Right forelimb (tissue), 1 donor: ENCODE data around the gene P2RY6.

Source experiments
- DNase-seq: peaks from one replicate; pipeline ENCODE4 v3.0.0-alpha.2; 2018

P2RY6 gene

DNA sequence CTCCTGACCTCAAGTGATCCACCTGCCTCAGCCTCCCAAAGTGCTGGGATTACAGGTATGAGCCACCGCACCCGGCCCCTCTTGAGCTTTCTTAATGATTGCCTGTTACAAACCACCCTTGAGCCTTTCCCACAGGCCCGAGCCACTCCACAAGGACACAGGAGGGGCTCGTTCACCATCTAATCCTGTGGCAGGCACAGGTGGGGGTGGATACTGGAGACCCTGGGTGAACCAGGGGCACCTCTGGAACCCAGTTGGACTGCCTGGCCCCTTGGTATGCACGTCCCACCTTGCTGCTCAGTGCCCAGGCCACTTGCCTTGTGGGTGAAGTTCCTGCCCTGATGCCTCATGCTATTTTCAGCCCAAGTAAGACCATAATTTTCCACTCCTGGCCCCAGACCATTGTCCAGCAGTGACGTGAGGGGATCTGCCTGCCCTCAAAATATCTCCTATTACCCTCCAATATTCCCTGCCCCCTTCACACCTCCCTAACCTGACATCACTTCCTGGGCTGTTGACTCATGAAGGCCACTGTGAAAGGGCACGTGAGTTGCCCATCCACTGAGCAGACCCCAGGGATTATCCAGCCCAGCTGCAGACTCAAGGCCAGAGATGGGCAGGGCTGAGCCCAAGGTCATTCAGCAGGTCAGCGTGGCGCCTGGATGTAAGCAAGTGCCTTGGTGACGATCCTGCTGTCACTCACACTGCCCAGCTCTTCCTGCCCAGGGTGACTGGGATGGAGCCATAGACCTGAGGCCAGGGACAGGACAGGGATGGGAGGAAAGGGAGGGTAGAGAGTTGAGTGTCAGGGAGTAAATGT, 34.5 kb upstream of the P2RY6 start:
- DNase-seq: peak; percentile 28

DNA sequence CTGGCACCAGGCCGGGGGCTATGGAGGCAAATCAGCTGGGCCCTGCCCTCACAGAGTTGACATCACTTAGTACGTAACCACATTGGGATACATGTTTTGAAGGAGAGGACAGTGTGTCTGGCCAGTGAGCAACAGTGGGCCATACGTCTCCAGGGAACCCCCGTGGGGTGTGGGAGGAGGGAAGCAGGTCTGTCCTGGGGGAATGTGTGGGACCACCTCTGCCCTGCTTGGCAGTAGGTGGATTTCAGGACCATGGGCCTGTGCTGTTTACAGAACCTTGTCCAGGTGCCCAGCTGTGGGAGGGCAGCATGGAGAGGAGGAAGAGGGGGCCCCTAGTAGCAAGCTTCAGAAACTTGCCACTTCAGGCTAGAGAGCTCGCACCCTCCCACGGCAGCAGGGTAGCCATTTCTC, 33.0 kb upstream of the P2RY6 start:
- peak; percentile 17 for DNase-seq

DNA sequence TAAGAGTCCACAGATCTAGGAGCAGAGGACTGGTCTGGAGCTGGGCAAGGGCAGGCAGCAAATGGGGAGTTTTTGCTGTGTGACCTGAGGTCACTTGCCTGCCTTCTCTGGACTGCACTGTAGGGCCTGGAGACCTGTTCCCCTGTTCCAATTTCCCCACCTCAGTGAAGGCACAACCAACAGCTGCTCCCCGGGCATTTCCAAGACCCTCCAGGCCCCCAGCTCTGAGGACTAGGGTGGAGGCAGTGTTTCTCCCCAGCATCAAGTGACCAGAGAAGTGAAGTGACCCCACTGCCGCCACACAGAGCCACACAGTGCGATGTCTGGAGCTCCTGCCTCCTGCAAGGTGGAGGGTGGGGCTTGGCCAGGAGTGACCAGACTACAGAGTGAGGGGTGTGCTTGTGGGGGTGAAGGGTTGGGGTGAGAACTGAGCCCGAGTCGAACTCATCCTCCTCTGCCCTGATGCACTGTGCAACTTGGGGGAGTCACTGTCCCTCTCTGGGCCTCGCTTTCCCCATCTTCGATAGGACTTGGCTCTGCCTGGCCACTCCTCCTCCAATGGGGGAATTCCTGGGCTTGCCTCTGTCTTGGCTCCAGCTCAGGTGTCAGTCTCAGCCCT, 32.5 kb upstream of the P2RY6 start:
- peak; percentile 22 for DNase-seq

DNA sequence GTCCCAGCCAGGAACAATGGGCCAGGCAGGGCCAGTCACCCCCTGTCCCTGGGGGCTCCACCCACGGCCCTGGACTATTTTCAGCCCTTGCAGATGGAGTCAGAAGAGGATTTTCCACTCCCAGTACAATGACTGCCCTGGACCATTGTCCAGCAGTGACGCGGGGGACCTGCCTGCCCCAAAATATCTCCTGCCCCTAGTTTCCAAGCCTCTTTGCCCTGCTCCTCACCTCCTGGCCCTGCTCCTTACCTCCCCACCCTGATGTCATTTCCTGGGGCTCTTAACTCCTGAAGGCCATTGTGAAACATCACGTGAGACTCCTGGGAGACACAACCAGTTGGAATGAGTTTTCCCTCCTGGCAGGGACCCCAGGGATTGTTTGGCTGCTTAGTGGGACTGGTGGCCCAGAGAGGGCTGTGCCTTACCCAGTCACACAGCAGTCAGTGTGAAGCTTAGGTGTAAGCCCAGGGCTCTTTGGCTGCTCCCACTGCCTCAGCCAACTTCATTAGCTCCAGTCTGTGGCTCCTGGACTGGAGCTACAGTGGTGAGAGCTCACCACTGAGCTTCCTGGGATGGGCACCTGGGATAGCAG, 31.9 kb upstream of the P2RY6 start:
- peak; percentile 41 for DNase-seq

DNA sequence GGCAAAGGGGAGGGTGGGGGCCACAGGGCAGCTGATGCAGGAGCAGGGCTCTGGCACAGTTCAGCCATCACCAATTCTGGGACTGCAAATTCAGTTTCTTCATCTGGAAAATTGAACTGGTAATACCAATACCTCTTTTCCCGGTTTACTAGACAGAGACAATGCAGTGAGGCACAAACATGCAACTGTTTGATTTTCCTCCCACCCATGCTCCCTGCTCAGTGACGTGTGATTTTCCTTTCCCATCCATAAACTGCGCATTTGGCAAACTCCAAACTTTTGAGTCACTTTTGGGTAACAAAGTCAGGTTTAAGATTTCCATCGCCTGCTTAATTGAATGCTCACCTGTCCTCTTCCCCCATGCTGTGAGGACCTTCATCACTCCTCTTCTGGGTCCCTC, 30.8 kb upstream of the P2RY6 start:
- DNase-seq: peak; percentile 3

DNA sequence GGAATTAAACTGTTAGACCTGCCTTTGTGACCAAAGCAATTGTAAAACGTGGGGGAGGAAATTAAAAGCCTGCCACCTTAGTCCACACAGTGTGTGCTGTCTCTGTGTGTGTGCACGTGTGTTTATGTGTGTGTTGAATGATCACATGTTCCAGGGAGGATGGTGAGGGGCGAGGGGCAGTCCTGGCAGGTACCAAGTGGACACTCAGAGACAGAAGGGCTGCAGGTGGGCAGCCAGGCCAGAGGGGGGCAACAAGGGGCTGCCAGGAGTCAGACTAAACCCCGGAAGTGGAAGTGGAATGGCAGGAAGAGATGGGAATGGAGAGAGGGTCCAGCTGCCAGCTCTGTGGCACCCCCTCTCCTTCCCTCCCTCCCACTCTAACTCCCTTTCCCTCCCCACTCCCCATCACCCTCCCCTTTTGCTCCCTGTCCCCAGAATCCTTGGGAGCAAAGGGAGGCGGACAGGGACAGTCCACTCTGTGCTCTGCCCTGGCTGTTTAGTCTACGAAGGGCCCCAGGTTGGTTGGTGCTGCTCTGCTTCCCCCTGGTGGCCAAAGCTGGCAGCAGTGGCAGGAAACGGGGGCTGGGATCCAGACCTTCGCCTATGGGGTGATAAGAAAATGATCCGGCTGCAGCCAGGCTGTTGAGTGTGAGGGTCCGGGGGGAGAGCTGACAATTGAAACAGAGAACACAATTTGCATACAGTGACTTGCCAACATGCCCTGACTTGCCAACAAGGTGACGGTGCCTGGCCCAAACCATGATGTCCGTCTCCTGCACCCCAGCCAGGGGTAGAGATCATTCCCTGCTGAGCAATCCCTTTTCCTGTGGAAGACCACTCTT, 29.7 kb upstream of the P2RY6 start:
- DNase-seq: peak; percentile 90

DNA sequence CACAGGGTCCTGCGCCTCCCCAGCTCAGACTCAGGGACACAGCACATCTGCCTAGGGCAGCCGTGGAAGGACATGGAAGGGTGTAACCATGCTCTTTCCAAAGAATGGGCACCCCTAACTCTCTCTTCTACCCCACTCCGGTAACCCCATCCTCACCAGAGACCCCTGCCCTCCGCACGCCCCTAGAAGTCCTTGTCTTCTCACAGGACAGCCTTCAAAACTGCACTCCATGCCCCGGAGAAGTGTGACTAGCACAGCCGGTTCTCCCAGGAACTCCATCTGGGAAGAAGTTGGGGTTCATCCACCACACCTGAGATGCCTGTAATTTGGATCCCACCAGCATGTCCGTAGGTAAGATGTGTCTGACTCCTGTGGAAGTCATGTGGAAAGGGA, 29.0 kb upstream of the P2RY6 start:
- DNase-seq: peak; percentile 26

DNA sequence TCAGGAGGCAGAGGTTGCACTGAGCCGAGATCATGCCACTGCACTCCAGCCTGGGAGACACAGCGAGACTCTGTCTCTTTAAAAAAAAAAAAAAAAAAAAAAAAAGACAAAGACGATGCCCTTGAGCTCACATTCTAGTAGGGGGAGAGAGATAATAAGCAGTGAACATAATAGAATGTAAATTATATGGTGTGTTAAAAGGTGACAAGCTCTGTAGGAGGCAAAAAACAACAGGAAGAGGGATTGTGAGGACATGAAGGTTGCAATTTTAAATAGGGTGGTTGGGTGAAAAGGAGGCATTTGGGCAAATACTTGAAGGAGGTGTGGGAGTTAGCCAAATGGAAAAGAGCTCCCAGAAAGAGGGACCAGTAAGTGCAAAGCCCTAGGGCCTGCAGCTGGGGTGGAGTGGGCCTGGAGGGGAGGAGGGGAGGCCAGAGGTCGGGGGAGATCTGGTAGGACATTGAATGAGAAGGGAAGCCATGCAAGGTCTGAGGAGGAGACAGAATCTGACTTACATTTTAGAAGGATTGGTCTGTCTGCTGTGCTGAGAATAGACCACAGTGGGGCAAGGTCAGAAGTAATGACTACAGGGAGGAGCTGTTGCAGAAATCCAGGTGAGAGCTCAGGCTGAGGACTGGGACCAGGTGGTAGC, 27.4 kb upstream of the P2RY6 start:
- peak; percentile 32 for DNase-seq

DNA sequence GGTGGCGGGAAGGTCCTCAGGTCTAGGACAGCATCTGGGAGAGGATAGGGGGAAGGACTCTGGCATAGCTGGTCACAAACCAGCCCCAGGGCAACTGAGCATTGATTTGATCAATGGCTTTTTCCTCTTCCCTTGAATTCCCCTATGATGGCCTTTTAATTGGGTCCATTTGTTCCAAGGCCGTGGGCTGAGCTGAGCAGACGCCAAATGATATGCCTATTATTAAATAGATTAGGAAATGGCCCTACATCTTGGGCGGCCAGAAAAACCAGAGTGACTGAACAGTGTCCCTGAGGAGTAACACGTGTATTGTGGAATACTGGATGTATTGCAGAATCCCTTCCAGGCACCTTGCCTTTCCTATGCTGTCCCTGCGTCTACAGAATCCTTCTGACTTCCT, 26.7 kb upstream of the P2RY6 start:
- DNase-seq: peak; percentile 19

DNA sequence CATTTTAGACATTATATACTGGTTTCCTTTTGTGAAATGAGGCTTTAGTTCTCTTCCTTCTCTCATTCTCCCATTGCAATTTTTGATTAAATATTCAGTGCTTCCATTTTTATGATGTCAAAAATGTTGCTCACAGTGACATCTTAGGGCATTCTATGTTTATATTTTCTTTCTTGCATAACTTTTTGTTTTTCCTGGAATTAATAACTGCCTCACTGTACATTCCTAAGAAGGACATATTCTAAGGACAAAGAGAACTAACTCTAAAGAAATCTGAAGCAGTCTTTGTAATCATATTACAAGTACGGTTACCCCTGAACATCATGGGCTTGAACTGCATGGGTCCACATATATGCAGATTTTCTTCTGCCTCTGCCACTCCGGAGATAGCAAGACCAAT, 25.8 kb upstream of the P2RY6 start:
- DNase-seq: no peak

DNA sequence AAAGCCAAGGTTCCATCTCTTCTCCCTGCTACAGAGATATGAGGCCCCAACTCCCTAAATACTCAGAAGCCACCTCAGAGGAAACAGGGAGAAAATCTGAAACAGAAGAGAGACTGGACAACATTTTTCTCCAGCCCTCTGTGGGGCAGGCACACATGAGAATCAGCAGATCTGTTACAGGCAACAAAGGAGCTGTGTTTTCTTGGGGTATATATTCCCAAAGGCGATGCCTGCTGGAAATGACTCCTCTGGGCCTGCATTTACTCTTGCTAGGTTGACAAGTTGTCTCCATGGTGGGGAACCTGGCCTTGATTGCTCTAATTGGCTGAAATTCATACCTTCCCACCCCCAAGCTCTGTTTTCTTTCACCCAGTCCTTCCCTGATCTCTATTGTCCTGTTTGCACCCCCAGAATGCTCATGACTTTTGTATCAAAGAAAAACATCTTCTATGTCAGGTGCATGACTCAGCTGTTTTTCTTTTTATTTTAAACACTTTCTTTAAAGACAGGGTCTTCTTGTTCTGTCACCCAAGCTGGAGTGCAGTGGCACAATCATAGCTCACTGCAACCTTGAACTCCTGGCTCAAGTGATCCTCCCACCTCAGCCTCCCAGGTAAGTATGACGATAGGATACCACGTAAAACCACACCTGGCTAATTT, 23.5 kb upstream of the P2RY6 start:
- DNase-seq: peak; percentile 33

DNA sequence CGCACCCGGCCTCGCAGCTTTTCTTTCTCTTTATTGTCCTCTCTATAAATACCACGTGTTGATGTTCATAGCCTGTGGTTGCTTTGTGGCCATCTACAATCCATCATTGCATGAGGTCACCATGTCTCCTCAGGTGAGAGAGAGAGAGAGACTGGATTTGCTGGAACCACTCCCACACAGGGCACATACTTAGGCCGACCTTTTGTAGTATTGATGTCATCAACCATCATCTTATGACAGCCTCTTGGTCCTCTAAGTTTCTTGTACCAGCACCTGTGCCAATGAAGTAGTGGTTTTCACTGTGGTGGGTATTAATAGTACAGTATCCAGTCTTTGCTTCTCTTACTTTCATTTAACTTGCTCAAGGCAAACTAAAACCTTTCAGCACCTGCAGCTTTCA, 22.8 kb upstream of the P2RY6 start:
- no peak for DNase-seq

DNA sequence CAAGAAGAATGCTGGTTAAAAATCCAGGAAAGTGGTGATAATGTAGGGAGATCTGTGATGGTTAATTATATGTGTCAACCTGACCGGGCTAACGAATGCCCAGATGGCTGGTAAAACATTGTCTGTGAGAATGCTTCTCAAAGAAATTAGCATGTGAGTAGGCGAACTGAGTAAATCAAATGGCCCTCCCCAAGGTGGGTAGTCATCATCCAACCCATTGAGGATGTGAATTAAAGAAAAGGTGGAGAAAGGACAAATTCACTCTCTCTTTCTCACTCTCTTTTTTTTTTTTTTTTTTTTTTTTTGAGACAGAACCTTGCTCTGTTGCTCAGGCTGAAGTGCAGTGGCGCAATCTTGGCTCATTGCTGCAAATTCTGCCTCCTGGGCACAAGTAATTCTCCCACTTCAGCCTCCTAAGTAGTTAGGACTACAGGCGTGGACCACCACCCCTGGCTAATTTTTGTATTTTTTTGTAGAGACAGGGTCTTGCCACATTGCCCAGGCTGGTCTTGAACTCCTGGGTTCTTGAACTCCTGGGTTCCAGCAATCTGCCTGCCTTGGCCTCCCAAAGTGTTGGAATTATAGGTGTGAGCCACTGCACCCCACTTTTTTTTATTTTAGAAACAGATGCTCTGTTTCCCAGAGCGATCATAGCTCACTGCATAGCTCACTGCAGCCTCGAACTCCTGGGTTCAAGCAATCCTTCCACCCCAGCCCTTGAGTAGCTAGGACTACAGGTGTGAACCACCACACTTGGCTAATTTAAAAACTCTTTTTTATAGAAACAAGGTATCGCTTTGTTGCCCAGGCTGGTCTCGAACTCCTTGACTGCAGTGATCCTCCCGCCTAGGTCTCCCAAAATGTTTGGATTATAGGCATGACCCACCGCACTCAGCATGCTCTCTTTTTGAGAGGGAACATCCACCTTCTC, 22.0 kb upstream of the P2RY6 start:
- DNase-seq: peak; percentile 43

DNA sequence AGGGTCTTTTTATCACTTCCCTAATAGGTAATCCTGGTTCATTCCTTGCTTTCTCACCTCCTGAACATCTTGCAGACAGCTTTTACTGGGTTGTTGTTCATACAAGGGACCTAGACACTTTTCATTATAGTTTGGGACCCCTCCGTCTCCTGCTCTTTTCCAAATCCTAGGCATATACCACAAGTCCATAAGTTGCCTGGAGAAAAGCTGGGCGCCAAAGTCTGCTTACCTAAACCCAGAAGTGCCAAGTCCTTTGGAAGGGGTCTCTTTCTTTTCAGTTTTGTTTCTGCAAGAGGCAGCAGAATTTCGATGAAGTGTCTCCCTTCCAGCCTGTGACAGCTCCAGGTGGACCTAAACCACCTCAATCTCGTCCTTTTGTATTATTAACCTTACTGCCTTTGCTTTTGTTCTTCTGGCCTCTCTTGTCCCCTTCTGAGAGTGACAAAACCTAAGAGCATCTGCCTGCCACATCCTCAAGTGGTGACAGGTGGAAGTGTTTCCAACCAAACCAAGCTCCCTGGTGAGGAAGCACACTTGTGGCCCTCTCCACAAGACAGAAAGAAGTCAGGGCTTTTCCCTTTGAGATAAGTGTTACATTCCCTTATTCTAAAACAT, 19.5 kb upstream of the P2RY6 start:
- DNase-seq: peak; percentile 17

DNA sequence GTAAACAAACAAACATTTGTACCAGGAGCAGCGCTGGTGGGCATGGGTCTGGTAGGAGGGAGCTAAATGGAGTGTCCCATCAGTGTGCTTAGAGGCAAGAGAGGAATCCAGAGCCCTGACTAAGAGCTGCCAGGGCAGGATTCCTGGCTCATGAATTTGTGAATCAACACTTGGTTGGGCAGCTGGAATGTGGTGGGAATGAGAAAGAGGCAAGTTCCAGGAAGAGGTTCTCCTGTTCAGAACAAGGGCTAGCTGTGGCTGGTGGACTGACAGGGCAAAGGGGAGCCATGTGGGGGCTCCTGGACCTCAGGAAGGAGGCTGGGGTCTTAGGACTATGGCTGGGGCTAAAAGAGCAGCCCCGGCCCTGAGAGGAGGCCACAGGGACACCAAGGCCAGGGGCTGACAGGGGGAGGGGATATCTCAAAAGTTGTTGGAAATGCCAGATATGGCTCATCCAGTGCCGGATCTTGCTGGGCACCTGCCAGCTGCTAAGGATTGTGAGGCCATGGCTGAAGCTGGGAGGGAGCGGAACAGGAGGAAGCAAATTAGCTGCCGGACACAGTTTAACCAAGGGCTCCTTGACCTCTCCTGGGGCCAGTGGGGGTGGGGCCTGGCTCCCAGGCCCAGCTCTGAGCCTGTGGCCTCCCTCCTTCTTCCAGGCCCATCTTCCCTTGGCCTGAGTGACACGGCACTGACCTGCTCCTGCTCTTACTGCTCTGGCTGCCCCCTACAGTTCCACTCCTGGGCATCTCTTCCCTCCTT, 14.6 kb upstream of the P2RY6 start:
- peak; percentile 35 for DNase-seq

DNA sequence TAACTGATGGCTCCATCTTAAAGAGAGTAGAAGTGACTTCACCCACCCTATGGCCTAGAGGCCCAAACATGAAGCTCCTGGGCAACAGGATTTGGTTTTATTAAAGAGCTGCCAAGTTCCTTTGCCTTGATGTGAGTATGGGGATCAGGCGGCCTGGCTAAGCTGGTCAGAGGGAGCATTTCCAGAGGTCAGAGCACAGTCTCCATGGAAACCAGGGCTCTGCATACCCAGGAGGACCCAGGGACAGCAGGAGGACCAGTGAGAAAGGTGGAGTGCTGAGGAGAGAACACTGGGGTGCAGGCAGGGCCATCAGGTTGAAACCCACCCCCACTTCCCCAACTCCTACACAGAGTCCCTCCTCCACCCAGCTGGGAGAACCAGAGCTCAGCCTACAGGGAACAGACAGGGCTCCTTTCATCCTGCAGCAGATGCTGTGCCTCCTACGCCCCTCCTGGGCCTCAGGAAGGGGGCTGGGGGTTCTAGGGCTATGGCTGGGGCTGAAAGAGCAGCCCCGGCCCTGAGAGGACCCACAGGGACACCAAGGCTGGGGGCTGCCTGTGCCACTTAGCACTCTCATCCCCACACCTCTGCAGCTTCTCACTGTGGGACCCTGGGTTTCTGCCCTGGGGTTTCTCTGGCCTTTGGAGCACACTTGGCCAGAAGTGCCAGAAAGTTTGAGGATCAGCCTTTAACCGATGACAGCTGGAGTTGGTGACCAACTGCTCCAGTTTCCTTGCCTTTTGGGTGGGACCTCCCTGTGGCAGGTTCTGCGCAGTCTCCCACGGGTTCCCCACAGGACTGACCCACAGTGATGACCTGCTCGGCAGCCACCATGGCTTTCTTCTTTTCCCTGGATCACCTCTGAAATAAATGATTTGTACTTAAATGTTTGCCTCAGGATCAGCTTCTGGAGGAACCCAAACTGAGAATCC, 13.8 kb upstream of the P2RY6 start:
- peak; percentile 28 for DNase-seq

DNA sequence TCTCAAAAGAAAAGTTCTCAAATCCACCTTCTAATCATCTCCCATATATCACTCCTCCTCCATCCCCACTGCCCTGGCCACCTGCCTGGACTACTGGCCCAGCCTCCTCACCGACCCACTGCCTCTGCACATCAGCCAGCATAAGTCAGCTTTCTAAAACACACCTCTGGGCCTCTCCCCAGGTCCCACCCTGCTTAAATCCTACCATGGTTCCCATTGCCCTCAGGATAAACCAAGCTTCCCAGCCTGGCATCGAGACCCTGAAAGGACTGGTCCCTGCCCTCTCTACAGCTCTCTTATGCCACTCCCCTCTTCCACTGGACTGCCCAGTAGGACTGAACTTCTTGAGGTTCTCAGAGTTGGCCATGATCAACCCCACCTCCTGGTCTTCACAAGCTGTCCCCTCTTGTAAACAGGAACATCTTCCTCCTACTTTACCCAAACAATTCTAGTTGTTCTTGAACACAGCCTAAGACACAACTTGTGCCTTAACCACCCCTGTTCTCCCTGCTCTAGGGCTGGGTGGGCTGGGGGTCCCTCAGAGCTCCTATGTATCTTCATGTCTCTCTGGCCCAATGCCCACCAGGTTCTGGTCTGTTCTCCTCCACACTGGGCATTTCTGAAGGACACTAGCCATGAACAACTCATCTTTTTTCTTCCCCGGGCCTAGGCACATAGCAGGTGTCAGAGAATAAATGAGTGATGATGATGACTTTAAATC, 12.6 kb upstream of the P2RY6 start:
- peak; percentile 12 for DNase-seq

DNA sequence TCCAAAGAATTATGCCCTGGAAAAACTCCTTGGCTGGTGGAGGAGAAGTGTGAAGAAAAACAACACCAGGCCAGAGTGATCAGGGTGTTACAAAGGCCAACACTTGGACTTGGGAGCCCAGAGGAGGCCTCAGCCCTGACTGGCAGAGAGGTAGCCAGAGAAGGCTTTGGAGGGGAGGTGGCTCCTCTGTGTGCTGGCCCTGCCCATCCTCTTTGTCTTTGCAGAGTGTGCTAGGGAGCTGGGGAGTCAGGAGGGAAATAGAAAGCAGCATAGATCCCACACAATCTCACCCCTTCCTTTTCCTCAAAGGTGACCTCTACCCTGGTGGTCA, 12.0 kb upstream of the P2RY6 start:
- peak; percentile 2 for DNase-seq
